ENCODE results near the gene NODAL. TPM values are rescaled to one million over a fixed set of nuclear protein-coding genes. Genes with fewer than 3 reads are reported as not detected.

NODAL gene
- polyA plus RNA-seq, 12 donors, result 0.16 to 0.78 (median 0.38) TPM; not detected in 2

GRCh38 chr10:70465278-70465677 lies 23.8 kb upstream of the NODAL start:
- DNase-seq, result no peak

- no peak for DNase-seq
These were observed 21.0 kb upstream of the NODAL start for GRCh38 chr10:70462349-70462984.

- peak; percentile 56 for DNase-seq
These were observed 20.2 kb upstream of the NODAL start for GRCh38 chr10:70461397-70462348.

GRCh38 chr10:70459774-70460490 lies 18.5 kb upstream of the NODAL start:
- DNase-seq, result no peak

- no peak for DNase-seq
These were observed 17.7 kb upstream of the NODAL start for GRCh38 chr10:70459061-70459773.

GRCh38 chr10:70458329-70459060 lies 17.0 kb upstream of the NODAL start:
- DNase-seq, result no peak

- no peak for DNase-seq
These were observed 16.4 kb upstream of the NODAL start for GRCh38 chr10:70457759-70458305.

- no peak for DNase-seq
These were observed 14.7 kb upstream of the NODAL start for GRCh38 chr10:70456164-70456563.

GRCh38 chr10:70455213-70455630 lies 13.7 kb upstream of the NODAL start:
- no peak for DNase-seq

- no peak for DNase-seq
These were observed 6.8 kb upstream of the NODAL start for GRCh38 chr10:70448236-70448635.

- DNase-seq, result peak; percentile 64
These were observed 4.5 kb upstream of the NODAL start for GRCh38 chr10:70445718-70446657.

GRCh38 chr10:70444744-70445143 lies 3.3 kb upstream of the NODAL start:
- no peak for DNase-seq

GRCh38 chr10:70442332-70442988 lies 979 bp upstream of the NODAL start:
- no peak for DNase-seq

GRCh38 chr10:70441895-70442309 lies 421 bp upstream of the NODAL start:
- no peak for DNase-seq

GRCh38 chr10:70440296-70441160 lies 953 bp downstream of the NODAL start:
- no peak for DNase-seq

- no peak for DNase-seq
These were observed 3.8 kb downstream of the NODAL start for GRCh38 chr10:70437721-70438120.

GRCh38 chr10:70435241-70436085 lies 6.0 kb downstream of the NODAL start:
- DNase-seq, result no peak

Measured in muscle of arm (tissue), 12 donors.